Naive thymus-derived CD8-positive, alpha-beta T cell (primary cell): ENCODE measurements around the gene JAM3. TPM values are rescaled to one million over a fixed set of nuclear protein-coding genes. Genes with fewer than 3 reads are reported as not detected.
A peak's percentile ranks its signal among the peaks of the same experiment; 100 is the strongest.

Experiments
- ATAC-seq, 2 donors: fragments of 150-1000 bp; cut with Tn5 transposase in 1 of 2; sonication (Bioruptor Pico), chemical (Tn5 transposase) in 1 of 2; 1 replicate in 1 of 2; 2 replicates in 1 of 2; pipeline ENCODE4 v1.10.0; 2021; ENCODE audit warnings: mild to moderate bottlenecking in 2 of 2, moderate library complexity in 2 of 2
- POLR2A ChIA-PET: fragments of 350-600 bp; sonication (Branson Sonifier 250); formaldehyde crosslinking; loops from one replicate; lab custom pipeline; 2021; ENCODE audit warnings: antibody characterized with exemption; lab: Charles Lee
- DNase-seq, 10 donors: peaks; one replicate each; pipeline versions ENCODE4 v3.0.0 to v3.0.0-alpha.2; 2020 to 2022
- H3K27ac Mint-ChIP-seq, 10 donors: one replicate each; pipeline ENCODE4 v1.8.0; 2020 to 2022; ENCODE audit warnings: mild to moderate bottlenecking in 10 of 10, mixed read lengths in 10 of 10, moderate library complexity in 4 of 10, inconsistent platforms in 1 of 10
- H3K27me3 Mint-ChIP-seq, 5 donors: one replicate each; pipeline ENCODE4 v1.8.0; 2021 to 2022; ENCODE audit warnings: mixed read lengths in 5 of 5
- H3K36me3 Mint-ChIP-seq, 3 donors: one replicate each; pipeline ENCODE4 v1.8.0; 2020 to 2022; ENCODE audit warnings: mixed read lengths in 3 of 3, mild to moderate bottlenecking in 2 of 3, inconsistent platforms in 1 of 3
- H3K4me1 Mint-ChIP-seq, 4 donors: one replicate each; pipeline ENCODE4 v1.8.0; 2021 to 2022; ENCODE audit warnings: mixed read lengths in 4 of 4
- H3K4me3 Mint-ChIP-seq, 10 donors: one replicate each; pipeline ENCODE4 v1.8.0; 2020 to 2022; ENCODE audit warnings: mild to moderate bottlenecking in 10 of 10, mixed read lengths in 10 of 10, moderate library complexity in 6 of 10, inconsistent platforms in 1 of 10
- H3K9me3 Mint-ChIP-seq, 9 donors: one replicate each; pipeline ENCODE4 v1.8.0; 2020 to 2022; ENCODE audit warnings: mixed read lengths in 9 of 9, mild to moderate bottlenecking in 3 of 9, inconsistent platforms in 1 of 9, moderate library complexity in 1 of 9
- polyA plus RNA-seq, 3 donors: library from polyadenylated mRNA; unstranded; fragments of 300-500 nt; fragmentation: Illumina TruSeq; gene quantifications; one replicate each; pipeline ENCODE4 v1.2.3, GENCODE V29; 2021
- total RNA-seq, 8 experiments: library from RNA in 2 of 8; stranded (reverse) in 2 of 8; gene quantifications; one replicate each; pipeline ENCODE4 v1.2.3 and lab custom pipeline; 2021 to 2026

The JAM3 gene
- total and polyA plus RNA-seq, 5 experiments from 2014 or later: 4.2 to 9.1 (median 6.5) TPM

GRCh38 chr11:134143801-134144200, 74.9 kb downstream of the JAM3 start:
- H3K27me3 Mint-ChIP-seq: no peaks in the 10 kb centered on the region
- POLR2A ChIA-PET: no interaction called here

GRCh38 chr11:134144744-134145143, 75.9 kb downstream of the JAM3 start:
- H3K36me3 Mint-ChIP-seq: peaks cover 0 to 31% (median 2%) of the 10 kb centered on the region in 3 donors
- H3K4me1 Mint-ChIP-seq: peaks cover 0 to under 1% (median under 1%) of the 10 kb centered on the region in 4 donors
- no peaks in the 10 kb centered on the region for H3K27me3 Mint-ChIP-seq
- H3K27ac Mint-ChIP-seq: peak overlapping the region in 4 of 10 donors; percentile 18 to 60 (median 42)
- no peak overlapping the region for H3K4me3 Mint-ChIP-seq
- no peaks in the 10 kb centered on the region for H3K9me3 Mint-ChIP-seq
- POLR2A ChIA-PET: no interaction called here
- DNase-seq (no peak), ATAC-seq (no peak)

More at GRCh38 chr11:134143801-134144200, 74.9 kb downstream of the JAM3 start:
- H3K27ac Mint-ChIP-seq: peak overlapping the region in 3 of 10 donors; percentile 38 to 63 (median 60)
- H3K4me1 Mint-ChIP-seq: peaks cover 2 to 9% (median 2%) of the 10 kb centered on the region in 4 donors
- peaks cover 0 to 23% (median 0%) of the 10 kb centered on the region in 3 donors for H3K36me3 Mint-ChIP-seq
- ATAC-seq (no peak), DNase-seq (no peak)
- H3K9me3 Mint-ChIP-seq: no peaks in the 10 kb centered on the region
- no peak overlapping the region for H3K4me3 Mint-ChIP-seq

GRCh38 chr11:134145715-134146114, 76.8 kb downstream of the JAM3 start:
- Mint-ChIP-seq H3K36me3 (peaks cover 0 to 32% (median 2%) of the 10 kb centered on the region in 3 donors), H3K27me3 (no peaks in the 10 kb centered on the region), H3K4me3 (no peak overlapping the region), H3K4me1 (no peaks in the 10 kb centered on the region), H3K27ac (no peak overlapping the region), H3K9me3 (no peaks in the 10 kb centered on the region)
- ATAC-seq (no peak), DNase-seq (no peak)
- POLR2A ChIA-PET: no interaction called here

- peaks cover 0 to 38% (median 2%) of the 10 kb centered on the region in 3 donors for H3K36me3 Mint-ChIP-seq
- no peaks in the 10 kb centered on the region for H3K4me1 Mint-ChIP-seq
- no peaks in the 10 kb centered on the region for H3K27me3 Mint-ChIP-seq
- POLR2A ChIA-PET: no interaction called here
- ATAC-seq (no peak), DNase-seq (no peak)
- no peaks in the 10 kb centered on the region for H3K9me3 Mint-ChIP-seq
- no peak overlapping the region for H3K27ac Mint-ChIP-seq
- no peak overlapping the region for H3K4me3 Mint-ChIP-seq
Observed at GRCh38 chr11:134146598-134146997, 77.7 kb downstream of the JAM3 start.

- Mint-ChIP-seq H3K4me1 (no peaks in the 10 kb centered on the region), H3K4me3 (no peak overlapping the region), H3K27me3 (no peaks in the 10 kb centered on the region), H3K9me3 (no peaks in the 10 kb centered on the region), H3K36me3 (peaks cover 0 to 46% (median 2%) of the 10 kb centered on the region in 3 donors), H3K27ac (no peak overlapping the region)
- DNase-seq: no peak
- no peak for ATAC-seq
- POLR2A ChIA-PET: no interaction called here
Observed at GRCh38 chr11:134149371-134149770, 80.5 kb downstream of the JAM3 start.

GRCh38 chr11:134150195-134150903, 81.5 kb downstream of the JAM3 start:
- POLR2A ChIA-PET: no interaction called here
- Mint-ChIP-seq H3K36me3 (peaks cover 0 to 46% (median 2%) of the 10 kb centered on the region in 3 donors), H3K9me3 (no peaks in the 10 kb centered on the region), H3K27ac (peak overlapping the region in 4 of 10 donors; percentile 34 to 56 (median 37)), H3K4me3 (no peak overlapping the region), H3K4me1 (peaks cover 0 to 3% (median 0%) of the 10 kb centered on the region in 4 donors), H3K27me3 (no peaks in the 10 kb centered on the region)
- DNase-seq: no peak
- ATAC-seq: no peak

- Mint-ChIP-seq H3K36me3 (peaks cover 0 to 53% (median 2%) of the 10 kb centered on the region in 3 donors), H3K27ac (peak overlapping the region in 4 of 10 donors; percentile 35 to 75 (median 42)), H3K27me3 (no peaks in the 10 kb centered on the region), H3K4me1 (peaks cover 0 to 3% (median 0%) of the 10 kb centered on the region in 4 donors), H3K4me3 (no peak overlapping the region), H3K9me3 (no peaks in the 10 kb centered on the region)
- DNase-seq (no peak), ATAC-seq (no peak)
- POLR2A ChIA-PET: interaction anchor here (0.6 kb wide), 1 partner anchor 230 kb away, joined by 3 read pairs; no protein-coding TSS in a partner anchor
Observed at GRCh38 chr11:134151083-134151747, 82.3 kb downstream of the JAM3 start.

- Mint-ChIP-seq H3K36me3 (peaks cover 0 to 65% (median 7%) of the 10 kb centered on the region in 3 donors), H3K4me1 (peaks cover 0 to 3% (median 0%) of the 10 kb centered on the region in 4 donors), H3K9me3 (no peaks in the 10 kb centered on the region), H3K27me3 (no peaks in the 10 kb centered on the region), H3K27ac (peak overlapping the region in 1 of 10 donors; percentile 14), H3K4me3 (no peak overlapping the region)
- DNase-seq: no peak
- ATAC-seq: no peak
- POLR2A ChIA-PET: interaction anchor here (0.8 kb wide), 1 partner anchor 8 kb away, joined by 3 read pairs; no protein-coding TSS in a partner anchor
Observed at GRCh38 chr11:134152696-134153095, 83.8 kb downstream of the JAM3 start.

GRCh38 chr11:134153147-134153905, 84.5 kb downstream of the JAM3 start:
- Mint-ChIP-seq H3K4me3 (no peak overlapping the region), H3K27me3 (no peaks in the 10 kb centered on the region), H3K9me3 (no peaks in the 10 kb centered on the region), H3K36me3 (peaks cover 0 to 68% (median 7%) of the 10 kb centered on the region in 3 donors), H3K27ac (peak overlapping the region in 3 of 10 donors; percentile 63 to 81 (median 70)), H3K4me1 (peaks cover 0 to 3% (median 0%) of the 10 kb centered on the region in 4 donors)
- POLR2A ChIA-PET: no interaction called here
- ATAC-seq: no peak
- no peak for DNase-seq

- H3K9me3 Mint-ChIP-seq: no peaks in the 10 kb centered on the region
- peak overlapping the region in 1 of 10 donors; percentile 4 for H3K27ac Mint-ChIP-seq
- no peak for ATAC-seq
- no peaks in the 10 kb centered on the region for H3K27me3 Mint-ChIP-seq
- H3K4me1 Mint-ChIP-seq: peaks cover 0 to 3% (median 0%) of the 10 kb centered on the region in 4 donors
- DNase-seq: no peak
- H3K4me3 Mint-ChIP-seq: no peak overlapping the region
- peaks cover 0 to 67% (median 8%) of the 10 kb centered on the region in 3 donors for H3K36me3 Mint-ChIP-seq
- POLR2A ChIA-PET: no interaction called here
Observed at GRCh38 chr11:134154441-134154840, 85.6 kb downstream of the JAM3 start.

- H3K4me1 Mint-ChIP-seq: peaks cover 0 to 3% (median 0%) of the 10 kb centered on the region in 4 donors
- no peak overlapping the region for H3K4me3 Mint-ChIP-seq
- POLR2A ChIA-PET: no interaction called here
- no peak overlapping the region for H3K27ac Mint-ChIP-seq
- ATAC-seq (no peak), DNase-seq (no peak)
- H3K27me3 Mint-ChIP-seq: no peaks in the 10 kb centered on the region
- H3K36me3 Mint-ChIP-seq: peaks cover 0 to 74% (median 8%) of the 10 kb centered on the region in 3 donors
- no peaks in the 10 kb centered on the region for H3K9me3 Mint-ChIP-seq
Observed at GRCh38 chr11:134155456-134155855, 86.6 kb downstream of the JAM3 start.
